Breast epithelium (tissue), 3 donors: Measurements from ENCODE around the gene MYBPC1.

Source experiments
- POLR2A ChIP-seq: fragments of 450-650 bp; IDR thresholded peaks from one replicate; pipeline ENCODE4 v1.6.1; 2016; ENCODE audit warnings: antibody characterized with exemption, mild to moderate bottlenecking, moderate library complexity
- POLR2AphosphoS5 ChIP-seq, 3 donors: sonication (generic); formaldehyde crosslinking; IDR thresholded peaks; one replicate each; pipeline ENCODE4 v1.6.1; 2017; ENCODE audit warnings: antibody characterized with exemption in 3 of 3
- TF ChIP-seq, protein P1 (sequence below), 3 donors: fragments of 450-650 bp; IDR thresholded peaks; one replicate each; pipeline ENCODE4 v1.5.1; 2016 to 2017; ENCODE audit warnings: antibody characterized with exemption in 3 of 3, mild to moderate bottlenecking in 3 of 3, moderate library complexity in 3 of 3

DNA sequence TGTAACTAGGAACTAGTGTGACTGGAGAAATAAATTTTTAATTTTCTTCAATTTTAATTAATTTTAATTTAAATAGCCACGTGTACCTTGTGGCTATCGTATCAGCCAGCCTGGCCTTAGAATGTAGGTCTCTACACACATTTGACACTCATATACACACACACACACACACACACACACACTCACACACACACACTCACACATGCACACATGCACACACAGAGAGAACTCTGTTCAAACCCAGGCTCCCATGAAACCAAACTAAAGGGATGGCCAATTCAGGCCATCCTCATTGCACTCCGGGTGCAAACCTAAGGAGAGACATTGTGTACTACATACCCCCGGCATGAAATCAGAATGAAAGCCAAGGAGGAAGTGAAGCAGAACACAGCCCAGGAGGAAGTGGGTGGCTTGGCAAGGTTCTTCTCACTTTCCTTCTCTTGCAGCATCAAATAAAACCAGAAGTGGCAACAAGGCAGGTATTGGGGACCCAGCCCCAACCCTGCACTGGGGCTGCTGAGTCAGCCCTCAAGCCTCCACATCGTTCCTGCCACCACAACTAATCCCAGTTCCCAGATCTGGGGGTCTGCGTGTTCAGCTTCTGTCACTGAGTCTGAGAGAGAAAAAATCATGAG is 76.5 kb downstream of the MYBPC1 start:
- no peak for TF ChIP-seq POLR2A
- TF ChIP-seq, protein P1, sequence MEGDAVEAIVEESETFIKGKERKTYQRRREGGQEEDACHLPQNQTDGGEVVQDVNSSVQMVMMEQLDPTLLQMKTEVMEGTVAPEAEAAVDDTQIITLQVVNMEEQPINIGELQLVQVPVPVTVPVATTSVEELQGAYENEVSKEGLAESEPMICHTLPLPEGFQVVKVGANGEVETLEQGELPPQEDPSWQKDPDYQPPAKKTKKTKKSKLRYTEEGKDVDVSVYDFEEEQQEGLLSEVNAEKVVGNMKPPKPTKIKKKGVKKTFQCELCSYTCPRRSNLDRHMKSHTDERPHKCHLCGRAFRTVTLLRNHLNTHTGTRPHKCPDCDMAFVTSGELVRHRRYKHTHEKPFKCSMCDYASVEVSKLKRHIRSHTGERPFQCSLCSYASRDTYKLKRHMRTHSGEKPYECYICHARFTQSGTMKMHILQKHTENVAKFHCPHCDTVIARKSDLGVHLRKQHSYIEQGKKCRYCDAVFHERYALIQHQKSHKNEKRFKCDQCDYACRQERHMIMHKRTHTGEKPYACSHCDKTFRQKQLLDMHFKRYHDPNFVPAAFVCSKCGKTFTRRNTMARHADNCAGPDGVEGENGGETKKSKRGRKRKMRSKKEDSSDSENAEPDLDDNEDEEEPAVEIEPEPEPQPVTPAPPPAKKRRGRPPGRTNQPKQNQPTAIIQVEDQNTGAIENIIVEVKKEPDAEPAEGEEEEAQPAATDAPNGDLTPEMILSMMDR (IDR thresholded peaks at IDR 0.05) = no peak
- TF ChIP-seq POLR2AphosphoS5 (IDR thresholded peaks at IDR 0.05) = no peak
